SK-N-SH (cell line): ENCODE results near the gene HEXD. TPM values are rescaled to one million over a fixed set of nuclear protein-coding genes. Genes with fewer than 3 reads are reported as not detected.

Experiments
- CTCF ChIA-PET: fragments of 300-600, 350-600 bp; formaldehyde crosslinking; extraction: SDS; loops from one replicate; lab custom pipeline; 2021; lab: Yijun Ruan, JAX
- POLR2A ChIA-PET: fragments of 350-600 bp; sonication (Branson Sonifier 250); formaldehyde crosslinking; extraction: SDS; loops from one replicate; lab custom pipeline; 2020; ENCODE audit warnings: antibody characterized with exemption, inconsistent platforms; lab: Yijun Ruan, JAX
- DNase-seq: peaks from one replicate; pipeline ENCODE4 v3.0.0; 2012
- H2AFZ ChIP-seq: fragments of 200-600 bp; sonication (generic); 2 replicates; pipeline ENCODE4 v1.8.1; 2016; ENCODE audit warnings: antibody characterized with exemption, mild to moderate bottlenecking, low read depth
- H3F3A ChIP-seq: fragments of 200-600 bp; sonication (generic); replicated peaks from 2 replicates; pipeline ENCODE3; 2016; ENCODE audit warnings: antibody characterized with exemption, mild to moderate bottlenecking; ENCODE audit not compliant: insufficient read depth
- H3K27ac ChIP-seq, 2 experiments: fragments of 200-500 bp in 1 of 2; fragments of 200-600 bp in 1 of 2; sonication (Bioruptor generic) in 1 of 2; sonication (generic), shearing (Covaris generic) in 1 of 2; 2 replicates each; pipeline versions ENCODE4 v1.5.1 to v1.6.1; 2014 to 2016; ENCODE audit warnings: low read depth in 2 of 2, inconsistent platforms in 1 of 2, low read length in 1 of 2, mild to moderate bottlenecking in 1 of 2, mixed read lengths in 1 of 2
- H3K27me3 ChIP-seq: fragments of 200-600 bp; sonication (generic), shearing (Covaris generic); 2 replicates; pipeline ENCODE4 v1.6.1; 2016; ENCODE audit warnings: mixed run types; ENCODE audit not compliant: insufficient read depth
- H3K36me3 ChIP-seq, 2 experiments: fragments of 200-500 bp in 1 of 2; fragments of 200-600 bp in 1 of 2; sonication (Bioruptor generic) in 1 of 2; sonication (generic) in 1 of 2; replicated peaks in 1 of 2; 2 replicates each; pipeline versions ENCODE3 to v1.5.1; 2014 to 2016; ENCODE audit warnings: low read length in 1 of 2, mild to moderate bottlenecking in 1 of 2; ENCODE audit not compliant: insufficient read depth in 2 of 2, control insufficient read depth in 1 of 2
- H3K4me1 ChIP-seq, 2 experiments: fragments of 200-500 bp in 1 of 2; fragments of 200-600 bp in 1 of 2; sonication (Bioruptor generic) in 1 of 2; sonication (generic), shearing (Covaris generic) in 1 of 2; 2 replicates each; pipeline versions ENCODE4 v1.5.1 to v1.6.1; 2014 to 2016; ENCODE audit warnings: low read depth in 1 of 2, low read length in 1 of 2, mixed run types in 1 of 2; ENCODE audit not compliant: insufficient read depth in 2 of 2, control insufficient read depth in 1 of 2
- H3K4me2 ChIP-seq: fragments of 200-600 bp; sonication (generic), shearing (Covaris generic); 2 replicates; pipeline ENCODE4 v1.6.1; 2017; ENCODE audit warnings: mixed run types
- H3K4me3 ChIP-seq, 2 experiments: fragments of 200-500 bp in 1 of 2; fragments of 200-600 bp in 1 of 2; sonication (Bioruptor generic) in 1 of 2; sonication (generic), shearing (Covaris generic) in 1 of 2; 2 replicates each; pipeline versions ENCODE4 v1.5.1 to v1.8.1; 2014 to 2016; ENCODE audit warnings: low read depth in 2 of 2, inconsistent platforms in 1 of 2, low read length in 1 of 2, mild to moderate bottlenecking in 1 of 2, mixed read lengths in 1 of 2, moderate library complexity in 1 of 2
- H3K79me2 ChIP-seq: fragments of 200-600 bp; sonication (generic); 2 replicates; pipeline ENCODE4 v1.8.1; 2017; ENCODE audit warnings: mild to moderate bottlenecking; ENCODE audit not compliant: insufficient read depth
- H3K9ac ChIP-seq: fragments of 200-600 bp; sonication (generic); 2 replicates; pipeline ENCODE4 v1.6.1; 2017; ENCODE audit warnings: mixed run types
- H3K9me2 ChIP-seq: fragments of 200-600 bp; sonication (generic); 2 replicates; pipeline ENCODE4 v1.6.1; 2017; ENCODE audit warnings: mixed run types
- H3K9me3 ChIP-seq: fragments of 200-600 bp; sonication (generic); 2 replicates; pipeline ENCODE4 v1.6.1; 2017; ENCODE audit warnings: mixed run types, mild to moderate bottlenecking, moderate library complexity
- H4K20me1 ChIP-seq: fragments of 200-600 bp; sonication (generic); 2 replicates; pipeline ENCODE4 v1.6.1; 2017; ENCODE audit warnings: mild to moderate bottlenecking, mixed run types; ENCODE audit not compliant: insufficient read depth
- CHD2 ChIP-seq: fragments of 150-350 bp; IDR thresholded peaks from 2 replicates; pipeline ENCODE4 v1.6.1; 2018; ENCODE audit warnings: low read length; ENCODE audit not compliant: partially characterized antibody
- CTCF ChIP-seq: fragments of 200-600 bp; sonication (generic); IDR thresholded peaks from 2 replicates; pipeline ENCODE4 v1.6.1; 2017; ENCODE audit warnings: antibody characterized with exemption, mild to moderate bottlenecking, moderate library complexity
- EZH2phosphoT487 ChIP-seq: fragments of 200-600 bp; sonication (generic); IDR thresholded peaks from 2 replicates; pipeline ENCODE4 v1.6.1; 2017; ENCODE audit warnings: low read depth, mixed run types, mild to moderate bottlenecking, antibody characterized with exemption, moderate library complexity, borderline replicate concordance
- FOSL2 ChIP-seq: IDR thresholded peaks from 2 replicates; pipeline ENCODE4 v1.4.0; 2012; ENCODE audit warnings: low read depth, mild to moderate bottlenecking, moderate library complexity, borderline replicate concordance
- GATA2 ChIP-seq: sonication (generic); formaldehyde crosslinking; IDR thresholded peaks from 2 replicates; pipeline ENCODE4 v1.5.0; 2020; ENCODE audit warnings: mild to moderate bottlenecking, missing genetic modification reagents
- IRF3 ChIP-seq: fragments of 150-350 bp; IDR thresholded peaks from 2 replicates; pipeline ENCODE4 v1.6.1; 2016; ENCODE audit warnings: mild to moderate bottlenecking, low read depth, low read length
- JUND ChIP-seq: IDR thresholded peaks from 2 replicates; pipeline ENCODE4 v1.4.0; 2012
- MAX ChIP-seq: IDR thresholded peaks from 2 replicates; pipeline ENCODE4 v1.4.0; 2012; ENCODE audit warnings: low read depth
- MEF2A ChIP-seq: IDR thresholded peaks from 2 replicates; pipeline ENCODE4 v1.4.0; 2012; ENCODE audit warnings: low read depth, borderline replicate concordance
- MXI1 ChIP-seq: IDR thresholded peaks from 2 replicates; pipeline ENCODE4 v1.6.1; 2012; ENCODE audit warnings: mild to moderate bottlenecking, low read depth, low read length, improper control_type of control experiment
- NFIC ChIP-seq: IDR thresholded peaks from 2 replicates; pipeline ENCODE4 v1.4.0; 2012; ENCODE audit warnings: borderline replicate concordance
- NRF1 ChIP-seq: IDR thresholded peaks from 2 replicates; pipeline ENCODE4 v1.6.1; 2012; ENCODE audit warnings: low read depth, mild to moderate bottlenecking, low read length
- PBX3 ChIP-seq: IDR thresholded peaks from 2 replicates; pipeline ENCODE4; 2012
- RCOR1 ChIP-seq: fragments of 150-350 bp; IDR thresholded peaks from 2 replicates; pipeline ENCODE4 v1.6.1; 2017; ENCODE audit warnings: antibody characterized with exemption, low read length
- REST ChIP-seq: IDR thresholded peaks from 2 replicates; pipeline ENCODE4 v1.6.1; 2012; ENCODE audit warnings: mild to moderate bottlenecking, low read depth, low read length, moderate library complexity
- RFX5 ChIP-seq: IDR thresholded peaks from 2 replicates; pipeline ENCODE4 v1.6.1; 2012; ENCODE audit warnings: mild to moderate bottlenecking, improper control_type of control experiment, low read length
- SMC3 ChIP-seq: IDR thresholded peaks from 2 replicates; pipeline ENCODE4 v1.6.1; 2012; ENCODE audit warnings: low read depth, low read length, improper control_type of control experiment
- YY1 ChIP-seq: IDR thresholded peaks from 2 replicates; pipeline ENCODE4 v1.4.0; 2012; ENCODE audit warnings: low read depth, mild to moderate bottlenecking
- ZBTB33 ChIP-seq: IDR thresholded peaks from 2 replicates; pipeline ENCODE4 v1.4.0; 2012; ENCODE audit warnings: low read depth, borderline replicate concordance
- WGBS: methylation state at CpG from one replicate; pipeline ENCODE4 v1.1.6; 2017; ENCODE audit warnings: low lambda C conversion rate; 5-methylcytosine and 5-hydroxymethylcytosine counted together
- polyA plus RNA-seq, 3 experiments: library from polyadenylated mRNA; depleted of rRNA; stranded (reverse); fragments of >200 nt; gene quantifications; 2 replicates each; pipeline ENCODE4 v1.2.3, GENCODE V29; 2012

Gene HEXD
- polyA plus RNA-seq, 1 of the 3 experiments (the other 2 are of a cell fraction): 38.8 TPM

GRCh38 chr17:82377924-82378740 is 40.0 kb upstream of the HEXD start:
- H3K27ac ChIP-seq: no peak overlapping the region
- no peak for DNase-seq
- no peaks in the 10 kb centered on the region for H3K9me2 ChIP-seq
- ChIA-PET POLR2A (no interaction called here), CTCF (interaction anchor here (0.9 to 1.8 kb wide), 7 partner anchors 10 to 45 kb away, joined by 3 to 6 read pairs (median 5); no protein-coding TSS in a partner anchor)
- H3F3A ChIP-seq: peaks cover 9% of the 10 kb centered on the region
- H3K4me1 ChIP-seq: peaks cover 0 to 33% of the 10 kb centered on the region in 2 experiments; a peak in 2 of 4 replicates
- 35% methylated on average over 31 of the region's 31 CpGs for WGBS
- H3K79me2 ChIP-seq: no peaks in the 10 kb centered on the region
- no peak overlapping the region for H3K9ac ChIP-seq
- H3K4me3 ChIP-seq: no peak overlapping the region
- TF ChIP-seq RFX5 (no peak), IRF3 (no peak), GATA2 (no peak), JUND (no peak), PBX3 (no peak), MAX (no peak), ZBTB33 (no peak), YY1 (no peak), MXI1 (no peak), CTCF (no peak), NRF1 (no peak), CHD2 (no peak), MEF2A (no peak), SMC3 (no peak), REST (no peak), RCOR1 (no peak), EZH2phosphoT487 (no peak), NFIC (no peak), FOSL2 (no peak)
- H3K4me2 ChIP-seq: peak overlapping the region; percentile 45
- H2AFZ ChIP-seq: no peak overlapping the region
- no peaks in the 10 kb centered on the region for H3K9me3 ChIP-seq
- no peaks in the 10 kb centered on the region for H4K20me1 ChIP-seq
- no peaks in the 10 kb centered on the region for H3K36me3 ChIP-seq
- peaks cover 69% of the 10 kb centered on the region for H3K27me3 ChIP-seq
